GM12892 (cell line): ENCODE data around the gene LCN10.
"Not testable (repeated sequence)": the region's sequence is repeated elsewhere in the genome, so short reads cannot be mapped to it uniquely, and the experiment has no call there.

ENCODE experiments used
- DNase-seq: peaks from one replicate; pipeline ENCODE4 v3.0.0; 2011; ENCODE audit not compliant: insufficient read length
- FAIRE-seq: peaks from 2 replicates; lab custom pipeline; 2011; peaks lifted over from hg19 to GRCh38; lab: Jason Lieb, UNC
- POLR2A ChIP-seq: IDR thresholded peaks from 2 replicates; pipeline ENCODE4 v1.6.1; 2011; ENCODE audit warnings: low read depth, low read length, control low read depth
- POLR2AphosphoS5 ChIP-seq: IDR thresholded peaks from 2 replicates; pipeline ENCODE4 v1.6.1; 2011; ENCODE audit warnings: low read depth, low read length, control low read depth
- TAF1 ChIP-seq: IDR thresholded peaks from 2 replicates; pipeline ENCODE4 v1.6.1; 2011; ENCODE audit warnings: low read depth, mild to moderate bottlenecking, control low read depth, low read length, borderline replicate concordance

The LCN10 gene

GRCh38 chr9:136757751-136758140, 15.0 kb upstream of the LCN10 start:
- DNase-seq (no peak), FAIRE-seq (no peak)
- TF ChIP-seq POLR2A (no peak), TAF1 (no peak), POLR2AphosphoS5 (no peak)

DNA sequence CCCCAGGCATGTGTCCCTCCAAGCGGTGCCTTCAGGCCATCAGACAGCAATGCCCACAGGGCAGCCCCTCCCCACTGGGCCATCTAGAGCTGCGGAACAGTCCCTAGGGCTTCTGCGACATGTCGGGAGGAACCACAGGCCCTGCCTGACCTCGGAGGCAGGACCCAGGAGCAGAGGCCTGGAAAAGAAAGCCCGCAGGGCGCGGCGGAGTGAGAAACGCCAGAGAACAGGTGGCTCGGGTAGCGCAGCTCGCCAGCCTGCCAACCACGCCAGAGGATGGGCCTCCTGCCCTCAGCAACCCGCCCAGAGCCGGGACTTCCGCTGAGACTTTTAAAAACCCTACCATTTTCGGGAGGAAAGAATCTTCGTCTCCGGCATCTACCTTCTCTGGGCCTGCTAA, 14.6 kb upstream of the LCN10 start:
- DNase-seq (no peak), FAIRE-seq (no peak)
- no peak for TF ChIP-seq POLR2A
- no peak for TF ChIP-seq TAF1
- TF ChIP-seq POLR2AphosphoS5 = no peak

DNA sequence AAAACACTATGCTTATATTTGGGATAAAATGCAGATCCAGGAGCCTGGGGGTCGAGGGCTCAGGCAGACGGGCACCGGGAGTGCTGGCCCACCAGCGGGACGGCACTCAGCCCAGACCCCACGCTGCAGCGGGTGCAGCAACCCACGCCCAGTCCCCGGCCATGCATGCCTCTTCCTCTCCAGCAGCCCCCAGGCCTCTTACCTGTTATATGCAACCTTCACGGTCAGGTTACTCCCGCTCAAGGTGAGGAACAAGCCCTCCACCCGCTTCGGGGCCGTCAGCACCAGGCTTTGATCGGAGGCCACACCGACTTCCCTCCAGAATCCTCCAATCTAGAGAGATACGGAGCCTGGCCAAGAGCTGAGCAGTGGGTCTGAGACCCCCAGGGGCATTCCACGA, 14.1 kb upstream of the LCN10 start:
- FAIRE-seq = no peak
- TF ChIP-seq POLR2A (no peak), TAF1 (no peak), POLR2AphosphoS5 (no peak)
- DNase-seq = no peak

- no peak for DNase-seq
- FAIRE-seq = no peak
- TF ChIP-seq POLR2A = no peak
- no peak for TF ChIP-seq POLR2AphosphoS5
- no peak for TF ChIP-seq TAF1
Measured at GRCh38 chr9:136756134-136756438, 13.3 kb upstream of the LCN10 start.

DNA sequence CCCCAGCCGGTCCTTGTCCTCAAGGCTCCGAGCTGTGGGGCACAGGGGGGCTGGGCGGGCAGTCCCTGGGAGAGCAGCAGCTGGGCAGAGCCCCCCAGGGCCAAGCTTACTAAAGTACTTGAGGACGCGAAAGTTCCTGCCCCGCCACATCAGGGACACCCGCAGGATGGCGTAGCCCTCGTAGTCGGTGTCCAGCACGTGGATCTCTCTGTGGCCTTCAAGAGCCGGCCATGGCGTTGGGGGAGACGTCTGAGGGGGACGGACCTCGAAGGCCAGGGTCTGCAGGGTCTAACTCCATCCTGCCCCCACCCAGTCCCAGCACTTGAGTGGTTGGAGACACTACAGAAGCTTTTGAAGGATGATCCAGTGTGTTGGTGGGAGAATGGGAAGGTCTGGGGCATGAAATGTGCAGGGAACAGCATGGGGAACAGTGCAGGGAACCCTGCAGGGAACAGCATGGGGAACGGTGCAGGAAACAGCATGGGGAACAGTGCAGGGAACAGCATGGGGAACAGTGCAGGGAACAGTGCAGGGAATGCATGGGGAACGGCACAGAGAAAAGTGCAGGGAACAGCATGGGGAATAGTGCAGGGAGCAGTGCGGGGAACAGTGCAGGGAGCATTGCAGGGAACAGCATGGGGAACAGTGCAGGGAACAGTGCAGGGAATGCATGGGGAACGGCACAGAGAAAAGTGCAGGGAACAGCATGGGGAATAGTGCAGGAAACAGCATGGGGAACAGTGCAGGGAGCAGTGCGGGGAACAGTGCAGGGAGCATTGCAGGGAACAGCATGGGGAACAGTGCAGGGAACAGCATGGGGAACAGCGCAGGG, 12.8 kb upstream of the LCN10 start:
- not testable (repeated sequence) for DNase-seq, FAIRE-seq

DNA sequence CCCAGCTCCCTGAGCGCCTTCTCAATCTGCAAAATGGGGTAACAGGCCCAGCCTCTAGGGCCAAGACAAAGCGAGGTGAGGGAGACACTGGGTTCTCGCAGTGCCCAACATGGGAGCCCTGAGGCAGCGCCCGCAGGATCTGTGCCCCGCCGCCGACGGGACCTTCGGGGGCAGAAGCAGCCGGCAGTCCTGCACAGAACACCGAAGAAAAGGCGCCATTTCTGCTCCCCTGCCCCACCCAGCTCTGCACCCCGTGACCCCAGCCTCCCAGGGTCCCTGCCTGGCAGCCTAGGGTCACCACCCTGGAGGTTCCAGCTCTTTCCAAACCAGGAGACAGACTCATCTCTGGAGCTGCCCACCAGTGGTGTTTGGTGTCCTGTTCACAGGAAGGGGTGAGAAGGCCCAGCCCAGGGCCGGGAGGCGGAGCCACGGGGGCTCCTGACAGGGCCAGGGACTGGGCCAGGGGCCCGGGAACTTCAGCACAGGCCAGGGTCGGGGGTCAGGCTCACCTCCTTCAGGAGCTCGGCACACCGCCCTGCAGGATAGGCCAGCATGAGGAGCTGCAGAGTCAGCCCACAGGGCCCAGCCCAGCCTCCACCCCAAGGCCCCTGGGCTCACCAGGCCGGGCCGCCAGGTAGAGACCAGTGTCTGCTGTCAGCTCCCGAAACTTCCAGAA, 12.0 kb upstream of the LCN10 start:
- no peak for FAIRE-seq
- no peak for TF ChIP-seq TAF1
- no peak for DNase-seq

DNA sequence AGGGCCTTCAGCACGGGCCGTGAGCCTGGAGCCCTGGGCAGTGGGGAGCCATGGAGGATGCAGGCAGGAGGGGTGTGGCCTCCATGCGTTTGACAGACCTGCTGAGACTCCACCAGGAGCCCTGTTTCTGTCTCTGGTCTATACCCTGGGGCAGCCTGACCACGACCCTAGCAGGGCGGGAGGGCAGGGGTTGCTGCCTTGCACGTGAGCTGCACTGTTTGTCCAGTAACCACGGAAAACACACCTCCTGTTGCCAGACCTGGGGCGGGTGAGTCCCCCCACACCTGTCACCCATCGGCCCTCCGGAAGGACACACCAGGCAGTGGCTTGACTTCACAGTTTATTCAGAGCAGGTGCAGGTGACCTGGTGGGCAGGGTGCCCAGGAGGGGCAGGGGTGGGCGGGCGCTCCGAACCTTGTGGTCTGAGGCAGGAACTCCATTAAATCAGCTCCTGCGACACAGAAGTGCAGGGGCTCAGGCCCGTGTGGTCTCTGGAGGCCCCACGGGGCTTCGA, 11.4 kb upstream of the LCN10 start:
- FAIRE-seq (no peak), DNase-seq (no peak)
- TF ChIP-seq POLR2A (no peak), TAF1 (no peak), POLR2AphosphoS5 (no peak)

DNA sequence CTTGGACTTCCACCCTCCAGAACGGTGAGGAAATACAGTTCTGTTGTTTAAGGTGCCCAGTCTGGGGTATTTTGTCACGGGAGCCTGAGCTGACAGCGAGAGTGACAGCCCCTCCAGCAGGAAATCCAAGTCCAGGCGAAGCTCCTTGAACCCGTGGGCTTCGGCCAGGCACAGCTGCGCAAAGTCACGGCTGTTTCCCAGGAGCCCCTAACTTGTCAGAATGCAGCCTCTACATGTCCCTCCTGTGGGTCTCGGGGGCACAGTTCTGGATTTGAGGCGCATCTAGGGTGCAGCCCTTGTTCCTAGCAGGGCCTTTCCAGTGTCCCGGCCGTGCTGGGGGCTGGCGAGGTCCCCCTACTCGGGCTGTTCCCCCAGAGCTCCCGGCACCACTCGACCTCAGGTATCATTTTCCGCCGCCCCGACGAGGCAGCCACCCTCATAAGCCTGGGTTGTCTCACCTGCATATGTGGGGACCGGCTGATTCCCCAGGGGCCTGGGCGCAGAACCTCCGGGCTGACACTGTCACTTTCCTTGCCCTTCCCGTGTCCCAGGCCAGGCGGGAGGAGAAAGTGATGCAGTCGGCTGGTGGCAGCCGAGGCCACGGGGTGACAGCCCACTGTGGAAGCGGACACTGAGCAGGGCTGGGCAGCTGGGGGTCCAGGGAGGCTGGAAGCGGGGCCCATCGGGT, 10.8 kb upstream of the LCN10 start:
- no peak for DNase-seq
- no peak for FAIRE-seq
- TF ChIP-seq TAF1 (no peak), POLR2A (no peak), POLR2AphosphoS5 (no peak)

DNA sequence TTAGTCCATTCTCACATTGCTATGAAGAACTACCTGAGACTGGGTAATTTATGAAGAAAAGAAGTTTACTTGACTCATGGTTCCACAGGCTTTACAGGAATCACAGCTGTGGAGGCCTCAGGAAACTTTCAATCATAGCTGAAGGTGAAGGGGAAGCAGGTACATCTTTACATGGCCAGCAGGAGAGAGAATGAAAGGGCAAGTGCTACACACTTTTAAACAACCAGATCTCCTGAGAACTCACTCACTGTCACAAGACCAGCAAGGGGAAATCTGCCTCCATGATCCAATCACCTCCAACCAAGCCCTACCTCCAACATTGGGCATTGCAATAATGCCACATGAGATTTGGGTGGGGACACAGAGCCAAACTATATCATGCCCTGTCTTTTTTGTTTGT, 9.1 kb upstream of the LCN10 start:
- FAIRE-seq (no peak), DNase-seq (no peak)
- TF ChIP-seq POLR2AphosphoS5 (no peak), POLR2A (no peak), TAF1 (no peak)

GRCh38 chr9:136751244-136751643, 8.5 kb upstream of the LCN10 start:
- FAIRE-seq (no peak), DNase-seq (no peak)
- no peak for TF ChIP-seq POLR2A

GRCh38 chr9:136750526-136750925, 7.8 kb upstream of the LCN10 start:
- DNase-seq = no peak
- TF ChIP-seq TAF1 = no peak
- TF ChIP-seq POLR2AphosphoS5 = no peak
- no peak for TF ChIP-seq POLR2A
- FAIRE-seq = no peak
